Central memory CD8-positive, alpha-beta T cell (primary cell): Measurements from ENCODE around the gene MAMDC4.

Experiments used
- ATAC-seq: fragments of 150-1000 bp; cut with Tn5 transposase; replicated peaks from 2 replicates; pipeline ENCODE4 v1.10.0; 2022; ENCODE audit warnings: mild to moderate bottlenecking, moderate FRiP score, moderate number of reproducible peaks; ENCODE audit not compliant: poor library complexity, severe bottlenecking; ENCODE audit errors: extremely low read depth
- DNase-seq, 2 donors: peaks; one replicate each; pipeline ENCODE4 v3.0.0; 2021; ENCODE audit warnings: low spot score in 2 of 2
- H3K27ac Mint-ChIP-seq: one replicate; pipeline ENCODE4 v1.8.0; 2022; ENCODE audit warnings: low read depth, mild to moderate bottlenecking, moderate library complexity, mixed read lengths
- H3K27me3 Mint-ChIP-seq: one replicate; pipeline ENCODE4 v1.8.0; 2022; ENCODE audit warnings: mixed read lengths
- H3K36me3 Mint-ChIP-seq: one replicate; pipeline ENCODE4 v1.8.0; 2022; ENCODE audit warnings: mild to moderate bottlenecking, moderate library complexity, mixed read lengths; ENCODE audit not compliant: insufficient read depth
- H3K4me1 Mint-ChIP-seq: one replicate; pipeline ENCODE4 v1.8.0; 2022; ENCODE audit warnings: mixed read lengths
- H3K4me3 Mint-ChIP-seq: one replicate; pipeline ENCODE4 v1.8.0; 2022; ENCODE audit warnings: mild to moderate bottlenecking, moderate library complexity, mixed read lengths
- H3K9me3 Mint-ChIP-seq: one replicate; pipeline ENCODE4 v1.8.0; 2022; ENCODE audit warnings: mixed read lengths

The MAMDC4 gene

GRCh38 chr9:136852664-136853595 lies 784 bp downstream of the MAMDC4 start:
- ATAC-seq (no peak), DNase-seq (no peak)
- Mint-ChIP-seq H3K9me3 (no peaks in the 10 kb centered on the region), H3K27ac (no peak overlapping the region), H3K4me3 (no peak overlapping the region), H3K4me1 (peaks cover 12% of the 10 kb centered on the region), H3K27me3 (no peaks in the 10 kb centered on the region), H3K36me3 (peaks cover 21% of the 10 kb centered on the region)

DNA sequence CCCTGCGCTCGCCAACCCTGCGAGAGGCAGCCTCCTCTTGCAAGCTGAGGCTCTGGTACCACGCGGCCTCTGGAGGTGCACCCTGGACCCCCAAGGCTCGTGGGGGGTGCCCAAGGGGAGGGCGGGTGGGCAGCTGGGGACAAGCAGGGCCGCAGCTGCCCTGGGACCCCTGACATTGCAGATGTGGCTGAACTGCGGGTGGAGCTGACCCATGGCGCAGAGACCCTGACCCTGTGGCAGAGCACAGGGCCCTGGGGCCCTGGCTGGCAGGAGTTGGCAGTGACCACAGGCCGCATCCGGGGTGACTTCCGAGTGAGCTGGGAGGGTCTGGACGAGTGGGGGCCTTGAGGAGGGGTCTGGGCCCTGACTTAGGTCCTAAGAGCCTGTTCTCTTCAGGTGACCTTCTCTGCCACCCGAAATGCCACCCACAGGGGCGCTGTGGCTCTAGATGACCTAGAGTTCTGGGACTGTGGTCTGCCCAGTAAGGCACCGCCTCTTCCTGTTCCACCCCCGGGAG lies 1.5 kb downstream of the MAMDC4 start:
- Mint-ChIP-seq H3K9me3 (no peaks in the 10 kb centered on the region), H3K4me1 (peaks cover 6% of the 10 kb centered on the region)
- no peak for ATAC-seq

DNA sequence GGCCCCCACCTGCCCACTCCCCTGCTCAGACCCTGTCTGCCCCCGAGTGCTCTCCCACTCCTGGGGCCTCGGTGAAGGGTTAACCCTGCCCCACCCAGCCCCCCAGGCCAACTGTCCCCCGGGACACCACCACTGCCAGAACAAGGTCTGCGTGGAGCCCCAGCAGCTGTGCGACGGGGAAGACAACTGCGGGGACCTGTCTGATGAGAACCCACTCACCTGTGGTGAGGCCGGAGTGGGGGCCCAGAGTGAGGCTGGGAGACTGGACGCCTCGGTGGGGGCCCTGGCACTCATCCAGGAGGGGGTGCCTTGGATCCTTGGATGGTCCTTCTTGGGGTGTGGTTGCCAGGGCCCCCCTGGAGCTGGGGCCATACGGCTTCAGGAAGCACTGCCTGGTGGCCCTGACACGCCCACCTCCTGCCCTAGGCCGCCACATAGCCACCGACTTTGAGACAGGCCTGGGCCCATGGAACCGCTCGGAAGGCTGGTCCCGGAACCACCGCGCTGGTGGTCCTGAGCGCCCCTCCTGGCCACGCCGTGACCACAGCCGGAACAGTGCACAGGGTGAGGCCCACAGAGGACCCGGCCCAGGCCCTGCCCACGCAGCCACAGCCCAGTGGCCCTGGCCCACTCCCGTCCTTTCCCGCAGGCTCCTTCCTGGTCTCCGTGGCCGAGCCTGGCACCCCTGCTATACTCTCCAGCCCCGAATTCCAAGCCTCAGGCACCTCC lies 2.1 kb downstream of the MAMDC4 start:
- ATAC-seq (no peak), DNase-seq (no peak)
- no peak overlapping the region for H3K27ac Mint-ChIP-seq
- no peaks in the 10 kb centered on the region for H3K27me3 Mint-ChIP-seq
- H3K36me3 Mint-ChIP-seq: peaks cover 11% of the 10 kb centered on the region
- no peak overlapping the region for H3K4me3 Mint-ChIP-seq
- H3K9me3 Mint-ChIP-seq: no peaks in the 10 kb centered on the region
- H3K4me1 Mint-ChIP-seq: no peaks in the 10 kb centered on the region

More for the DNA sequence above, 1.5 kb downstream of the MAMDC4 start:
- Mint-ChIP-seq H3K4me3 (no peak overlapping the region), H3K27me3 (no peaks in the 10 kb centered on the region), H3K36me3 (peaks cover 16% of the 10 kb centered on the region), H3K27ac (no peak overlapping the region)
- DNase-seq: no peak

DNA sequence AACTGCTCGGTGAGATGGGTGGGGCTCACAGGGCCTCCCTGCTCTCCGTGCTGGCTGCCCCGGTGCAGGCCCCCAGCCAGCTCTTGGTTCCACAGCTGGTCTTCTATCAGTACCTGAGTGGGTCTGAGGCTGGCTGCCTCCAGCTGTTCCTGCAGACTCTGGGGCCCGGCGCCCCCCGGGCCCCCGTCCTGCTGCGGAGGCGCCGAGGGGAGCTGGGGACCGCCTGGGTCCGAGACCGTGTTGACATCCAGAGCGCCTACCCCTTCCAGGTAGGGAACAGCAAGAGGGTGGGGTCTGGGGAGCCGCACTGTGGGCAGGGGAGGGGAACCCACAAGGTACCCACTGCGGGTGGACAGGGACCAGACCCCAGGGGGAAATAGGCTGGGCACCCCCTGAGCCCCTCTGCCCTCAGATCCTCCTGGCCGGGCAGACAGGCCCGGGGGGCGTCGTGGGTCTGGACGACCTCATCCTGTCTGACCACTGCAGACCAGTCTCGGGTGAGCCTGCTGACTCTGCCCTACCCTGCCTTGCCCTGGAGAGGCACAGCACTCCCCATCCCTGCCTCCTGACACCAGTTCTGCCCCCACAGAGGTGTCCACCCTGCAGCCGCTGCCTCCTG lies 2.8 kb downstream of the MAMDC4 start:
- no peaks in the 10 kb centered on the region for H3K9me3 Mint-ChIP-seq
- H3K4me1 Mint-ChIP-seq: no peaks in the 10 kb centered on the region
- peaks cover 10% of the 10 kb centered on the region for H3K36me3 Mint-ChIP-seq
- H3K4me3 Mint-ChIP-seq: no peak overlapping the region
- ATAC-seq (no peak), DNase-seq (no peak)
- H3K27me3 Mint-ChIP-seq: no peaks in the 10 kb centered on the region
- H3K27ac Mint-ChIP-seq: no peak overlapping the region

DNA sequence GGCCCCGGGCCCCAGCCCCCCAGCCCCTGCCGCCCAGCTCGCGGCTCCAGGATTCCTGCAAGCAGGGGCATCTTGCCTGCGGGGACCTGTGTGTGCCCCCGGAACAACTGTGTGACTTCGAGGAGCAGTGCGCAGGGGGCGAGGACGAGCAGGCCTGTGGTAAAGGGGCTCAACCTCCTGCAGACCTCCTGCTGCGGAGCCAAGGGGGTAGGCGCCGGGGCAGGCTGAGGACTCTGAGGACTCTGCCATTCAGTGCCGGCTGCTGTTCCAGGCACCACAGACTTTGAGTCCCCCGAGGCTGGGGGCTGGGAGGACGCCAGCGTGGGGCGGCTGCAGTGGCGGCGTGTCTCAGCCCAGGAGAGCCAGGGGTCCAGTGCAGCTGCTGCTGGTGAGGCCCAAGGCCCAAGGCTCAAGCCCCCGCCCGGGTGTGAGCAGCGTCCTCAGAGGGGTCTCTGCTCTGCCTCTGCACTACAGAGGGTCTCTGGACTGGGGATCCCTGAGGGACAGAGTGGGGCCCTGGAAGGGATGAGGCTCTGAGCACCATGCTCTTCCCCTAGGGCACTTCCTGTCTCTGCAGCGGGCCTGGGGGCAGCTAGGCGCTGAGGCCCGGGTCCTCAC lies 3.4 kb downstream of the MAMDC4 start:
- Mint-ChIP-seq H3K27ac (no peak overlapping the region), H3K36me3 (peaks cover 8% of the 10 kb centered on the region), H3K9me3 (no peaks in the 10 kb centered on the region), H3K4me3 (no peak overlapping the region), H3K27me3 (no peaks in the 10 kb centered on the region), H3K4me1 (no peaks in the 10 kb centered on the region)
- no peak for ATAC-seq
- no peak for DNase-seq

GRCh38 chr9:136856079-136856476 lies 3.9 kb downstream of the MAMDC4 start:
- Mint-ChIP-seq H3K27me3 (no peaks in the 10 kb centered on the region), H3K27ac (no peak overlapping the region), H3K4me3 (no peak overlapping the region), H3K4me1 (no peaks in the 10 kb centered on the region), H3K9me3 (no peaks in the 10 kb centered on the region), H3K36me3 (peaks cover 8% of the 10 kb centered on the region)
- ATAC-seq (no peak), DNase-seq (no peak)

DNA sequence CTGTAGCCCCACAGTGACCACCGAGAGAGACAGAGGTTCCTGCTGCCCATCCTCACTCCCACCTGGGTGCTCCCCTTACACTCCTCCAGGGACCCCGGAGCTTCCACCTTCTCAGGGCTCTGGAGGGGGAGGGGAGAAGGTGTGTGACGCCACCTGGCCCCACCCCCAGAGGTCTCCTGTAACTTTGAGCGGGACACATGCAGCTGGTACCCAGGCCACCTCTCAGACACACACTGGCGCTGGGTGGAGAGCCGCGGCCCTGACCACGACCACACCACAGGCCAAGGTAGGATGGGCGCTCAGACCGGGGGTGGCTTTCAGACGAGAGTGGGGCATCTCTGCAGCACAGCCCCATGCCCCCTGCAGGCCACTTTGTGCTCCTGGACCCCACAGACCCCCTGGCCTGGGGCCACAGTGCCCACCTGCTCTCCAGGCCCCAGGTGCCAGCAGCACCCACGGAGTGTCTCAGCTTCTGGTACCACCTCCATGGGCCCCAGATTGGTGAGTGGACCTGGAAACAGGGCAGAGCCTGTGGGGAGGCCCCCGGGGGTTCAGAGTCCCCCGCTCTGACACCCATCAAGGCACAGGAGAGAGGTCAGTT lies 4.5 kb downstream of the MAMDC4 start:
- Mint-ChIP-seq H3K4me3 (no peak overlapping the region), H3K9me3 (no peaks in the 10 kb centered on the region), H3K4me1 (no peaks in the 10 kb centered on the region), H3K36me3 (peaks cover 5% of the 10 kb centered on the region), H3K27ac (no peak overlapping the region), H3K27me3 (no peaks in the 10 kb centered on the region)
- ATAC-seq: no peak
- no peak for DNase-seq

- H3K27ac Mint-ChIP-seq: no peak overlapping the region
- no peak overlapping the region for H3K4me3 Mint-ChIP-seq
- peaks cover 8% of the 10 kb centered on the region for H3K36me3 Mint-ChIP-seq
- H3K9me3 Mint-ChIP-seq: no peaks in the 10 kb centered on the region
- no peaks in the 10 kb centered on the region for H3K27me3 Mint-ChIP-seq
- no peaks in the 10 kb centered on the region for H3K4me1 Mint-ChIP-seq
- ATAC-seq: no peak
- no peak for DNase-seq
These were observed 5.0 kb downstream of the MAMDC4 start for GRCh38 chr9:136857166-136857565.

- Mint-ChIP-seq H3K36me3 (peaks cover 8% of the 10 kb centered on the region), H3K4me3 (no peak overlapping the region), H3K27me3 (no peaks in the 10 kb centered on the region), H3K9me3 (no peaks in the 10 kb centered on the region), H3K27ac (no peak overlapping the region), H3K4me1 (no peaks in the 10 kb centered on the region)
- ATAC-seq (no peak), DNase-seq (no peak)
These were observed 5.7 kb downstream of the MAMDC4 start for GRCh38 chr9:136857581-136858412.

GRCh38 chr9:136858452-136858843 lies 6.3 kb downstream of the MAMDC4 start:
- ATAC-seq (no peak), DNase-seq (no peak)
- no peaks in the 10 kb centered on the region for H3K9me3 Mint-ChIP-seq
- H3K27me3 Mint-ChIP-seq: no peaks in the 10 kb centered on the region
- no peaks in the 10 kb centered on the region for H3K4me1 Mint-ChIP-seq
- no peak overlapping the region for H3K27ac Mint-ChIP-seq
- H3K36me3 Mint-ChIP-seq: peaks cover 7% of the 10 kb centered on the region
- no peak overlapping the region for H3K4me3 Mint-ChIP-seq

- ATAC-seq: no peak
- Mint-ChIP-seq H3K4me3 (no peak overlapping the region), H3K36me3 (peaks cover 9% of the 10 kb centered on the region), H3K27me3 (no peaks in the 10 kb centered on the region), H3K9me3 (no peaks in the 10 kb centered on the region), H3K4me1 (no peaks in the 10 kb centered on the region), H3K27ac (no peak overlapping the region)
- DNase-seq: no peak
These were observed 7.0 kb downstream of the MAMDC4 start for GRCh38 chr9:136858844-136859757.
